HepG2 (cell line): ENCODE measurements around the gene ST6GALNAC4. TPM values are rescaled to one million over a fixed set of nuclear protein-coding genes. Genes with fewer than 3 reads are reported as not detected.

Source experiments
- ARNT2 ChIP-seq: sonication (generic); formaldehyde crosslinking; IDR thresholded peaks from 2 replicates; pipeline ENCODE4 v1.8.0; 2022; ENCODE audit warnings: mild to moderate bottlenecking, low read depth, missing genetic modification reagents, moderate library complexity
- CENPX ChIP-seq: sonication (generic); formaldehyde crosslinking; IDR thresholded peaks from 2 replicates; pipeline ENCODE4 v1.9.0; 2021; ENCODE audit warnings: mild to moderate bottlenecking, missing genetic modification reagents, moderate library complexity
- FOXJ3 ChIP-seq: sonication (generic); formaldehyde crosslinking; IDR thresholded peaks from 2 replicates; pipeline ENCODE4 v1.4.0; 2020; ENCODE audit warnings: missing genetic modification reagents, mild to moderate bottlenecking, borderline replicate concordance
- NFIC ChIP-seq: IDR thresholded peaks from 2 replicates; pipeline ENCODE4 v1.6.1; 2012; ENCODE audit warnings: mild to moderate bottlenecking, low read length, inconsistent platforms
- NR2F2 ChIP-seq: IDR thresholded peaks from 2 replicates; pipeline ENCODE4 v1.6.1; 2012; ENCODE audit warnings: low read depth, inconsistent platforms, borderline replicate concordance
- PRDM10 ChIP-seq: sonication (generic); formaldehyde crosslinking; IDR thresholded peaks from 2 replicates; pipeline ENCODE4 v1.4.0; 2020; ENCODE audit warnings: low read depth, missing genetic modification reagents
- RELA ChIP-seq: sonication (generic); formaldehyde crosslinking; IDR thresholded peaks from 2 replicates; pipeline ENCODE4 v1.4.0; 2020; ENCODE audit warnings: missing genetic modification reagents
- RFX3 ChIP-seq: IDR thresholded peaks from 2 replicates; pipeline ENCODE4 v1.6.1; 2016; ENCODE audit warnings: missing biosample characterization, missing genetic modification reagents
- SMARCC2 ChIP-seq: fragments of 450-650 bp; IDR thresholded peaks from 2 replicates; pipeline ENCODE4 v1.6.1; 2017; ENCODE audit warnings: antibody characterized with exemption, mild to moderate bottlenecking
- SP5 ChIP-seq: IDR thresholded peaks from 2 replicates; pipeline ENCODE4 v1.6.1; 2016; ENCODE audit warnings: low read depth, borderline replicate concordance
- THAP7 ChIP-seq: sonication (generic); formaldehyde crosslinking; IDR thresholded peaks from 2 replicates; pipeline ENCODE4 v1.8.1; 2023; ENCODE audit warnings: mild to moderate bottlenecking, missing genetic modification reagents
- ZBTB2 ChIP-seq: sonication (generic); formaldehyde crosslinking; IDR thresholded peaks from 2 replicates; pipeline ENCODE4 v1.8.0; 2022; ENCODE audit warnings: low read depth, missing genetic modification reagents
- ZBTB37 ChIP-seq: sonication (generic); formaldehyde crosslinking; IDR thresholded peaks from 2 replicates; pipeline ENCODE4 v1.4.0; 2020; ENCODE audit warnings: mild to moderate bottlenecking, missing genetic modification reagents
- ZFP36L2 ChIP-seq: sonication (generic); formaldehyde crosslinking; IDR thresholded peaks from 2 replicates; pipeline ENCODE4 v1.4.0; 2020; ENCODE audit warnings: missing genetic modification reagents
- ZNF17 ChIP-seq: sonication (generic); formaldehyde crosslinking; IDR thresholded peaks from 2 replicates; pipeline ENCODE4 v1.5.0; 2020; ENCODE audit warnings: mild to moderate bottlenecking, missing genetic modification reagents
- ZNF207 ChIP-seq: fragments of 450-650 bp; IDR thresholded peaks from 2 replicates; pipeline ENCODE4 v1.6.1; 2016; ENCODE audit warnings: antibody characterized with exemption, borderline replicate concordance
- ZNF234 ChIP-seq: sonication (generic); formaldehyde crosslinking; conservative IDR thresholded peaks from 2 replicates; pipeline ENCODE4 v1.5.1; 2020; ENCODE audit warnings: mild to moderate bottlenecking, missing genetic modification reagents
- ZNF343 ChIP-seq: sonication (generic); formaldehyde crosslinking; IDR thresholded peaks from 2 replicates; pipeline ENCODE4 v1.4.0; 2020; ENCODE audit warnings: mild to moderate bottlenecking, missing genetic modification reagents
- ZNF512 ChIP-seq: sonication (generic); formaldehyde crosslinking; IDR thresholded peaks from 2 replicates; pipeline ENCODE4 v1.4.0; 2020; ENCODE audit warnings: mild to moderate bottlenecking, missing genetic modification reagents
- ZNF572 ChIP-seq: sonication (generic); formaldehyde crosslinking; IDR thresholded peaks from 2 replicates; pipeline ENCODE4 v1.5.1; 2020; ENCODE audit warnings: mild to moderate bottlenecking, missing genetic modification reagents
- ZNF740 ChIP-seq: sonication (generic); formaldehyde crosslinking; IDR thresholded peaks from 2 replicates; pipeline ENCODE4 v1.4.0; 2020; ENCODE audit warnings: missing genetic modification reagents
- polyA plus RNA-seq, 8 experiments: library from polyadenylated mRNA; depleted of rRNA in 3 of 8; stranded (reverse) in 7 of 8; unstranded in 1 of 8; fragments of >200 nt; fragmentation: Illumina TruSeq in 4 of 8; extraction: Trizol in 4 of 8; gene quantifications; 2 replicates each; pipeline versions ENCODE4 v1.2.1 to v1.2.3, GENCODE V29; 2011 to 2016; ENCODE audit warnings: low read depth in 4 of 8, missing spikeins in 1 of 8, mixed read lengths in 1 of 8; ENCODE audit not compliant: insufficient read depth in 1 of 8
- total RNA-seq, 5 experiments: library from RNA; depleted of rRNA; stranded (reverse); fragments of >200 nt; fragmentation: Illumina TruSeq; extraction: Trizol; gene quantifications; 2 replicates each; pipeline ENCODE4 v1.2.3, GENCODE V29; 2016; ENCODE audit warnings: low read depth in 1 of 5

The ST6GALNAC4 gene
- total and polyA plus RNA-seq, 2 of the 13 experiments (the other 11 are each of a cell fraction or from before 2014, with no cell fraction given): 18.8 to 27.7 TPM

- TF ChIP-seq ZBTB2 (CRISPR knock-in tag) (no peak), NFIC (no peak), SP5 (CRISPR knock-in tag) (peak; percentile 75), ZNF234 (CRISPR knock-in tag) (no peak), ZNF343 (CRISPR knock-in tag) (no peak), ZNF207 (no peak), RELA (CRISPR knock-in tag) (peak; percentile 51; the same call in 1 of the 2 replicates), ZFP36L2 (CRISPR knock-in tag) (no peak), FOXJ3 (CRISPR knock-in tag) (peak; percentile 83; the same call in 1 of the 2 replicates), CENPX (no peak), ZNF740 (peak; percentile 83; the same call in 1 of the 2 replicates), ARNT2 (CRISPR knock-in tag) (peak; percentile 53), ZNF572 (CRISPR knock-in tag) (no peak), NR2F2 (no peak), ZNF512 (CRISPR knock-in tag) (no peak), RFX3 (CRISPR knock-in tag) (peak; percentile 69), PRDM10 (CRISPR knock-in tag) (0 out of 2 replicates have a peak, but pooled peaks have one; percentile 51), THAP7 (CRISPR knock-in tag) (no peak), ZBTB37 (CRISPR knock-in tag) (peak; percentile 100), ZNF17 (CRISPR knock-in tag) (no peak), SMARCC2 (no peak)
Measured at GRCh38 chr9:127950513-127951289, 33.9 kb upstream of the ST6GALNAC4 start (continued).
